HG02852 (cell line): ENCODE measurements around the gene ULBP2.

Source experiments
- ATAC-seq: cut with Tn5 transposase; IDR thresholded peaks from one replicate; pipeline ENCODE4 v1.9.1; 2021; ENCODE audit warnings: mild to moderate bottlenecking, moderate library complexity; ENCODE audit not compliant: unreplicated experiment

Gene ULBP2

DNA sequence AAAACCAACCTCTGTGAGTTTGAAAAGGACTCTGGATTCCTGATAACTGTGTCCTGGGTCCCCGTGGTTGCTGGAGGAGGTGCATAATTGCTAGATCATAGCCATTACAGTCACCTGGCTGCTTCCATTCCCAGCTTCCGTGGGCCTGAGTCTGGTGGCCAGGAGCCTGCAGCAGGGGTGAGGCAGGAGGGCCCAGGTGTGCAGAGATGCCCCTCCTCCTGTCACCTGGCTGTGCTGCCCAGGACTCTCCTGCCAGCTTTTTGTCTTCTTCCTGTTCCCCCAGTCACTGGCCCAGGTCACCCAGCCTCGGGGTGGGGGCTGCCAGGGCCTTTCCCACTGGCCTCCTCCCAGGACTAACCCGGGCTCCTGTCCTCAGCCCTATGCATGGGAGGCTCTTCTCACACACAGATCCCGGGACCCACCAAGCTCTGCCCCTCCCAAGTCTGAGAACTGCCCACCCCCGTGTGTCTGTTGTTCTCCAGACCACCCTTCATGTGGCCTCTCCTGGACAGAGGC lies 53.5 kb downstream of the ULBP2 start:
- ATAC-seq: no peak

DNA sequence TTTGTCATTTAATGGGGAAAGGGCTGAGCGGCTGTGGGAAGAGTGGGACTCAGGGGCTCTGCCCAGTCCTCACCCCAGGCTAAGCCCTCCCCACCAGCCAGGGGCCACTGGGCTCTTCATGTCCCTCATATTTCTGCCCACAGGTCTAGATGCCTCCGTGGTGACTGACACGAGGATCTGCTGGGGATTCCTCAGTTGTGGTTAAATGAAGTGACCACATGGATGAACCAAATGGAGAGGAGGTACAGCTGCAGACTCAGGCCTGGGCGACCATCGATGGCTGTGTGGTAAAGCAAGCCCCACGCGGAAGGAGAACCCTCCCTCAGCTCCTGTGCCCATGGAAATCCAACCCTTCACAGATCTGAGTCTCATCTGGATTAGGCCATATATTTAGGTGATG lies 54.2 kb downstream of the ULBP2 start:
- no peak for ATAC-seq
